B cell (primary cell): Measurements from ENCODE around the gene LRCH3.

Experiments
- CTCF ChIP-seq: fragments of 200-600 bp; IDR thresholded peaks from one replicate; pipeline ENCODE4 v1.8.0; 2022; ENCODE audit warnings: antibody characterized with exemption, mild to moderate bottlenecking
- EZH2 ChIP-seq: IDR thresholded peaks from 2 replicates; pipeline ENCODE4 v1.6.1; 2012; ENCODE audit warnings: borderline replicate concordance, low read depth, mild to moderate bottlenecking, moderate library complexity, low read length; ENCODE audit not compliant: insufficient read depth, poor library complexity, severe bottlenecking

- TF ChIP-seq EZH2 = no peak
- no peak for TF ChIP-seq CTCF
These were observed 65.3 kb downstream of the LRCH3 start for GRCh38 chr3:197856199-197856816.
